Astrocyte (in vitro differentiated cells and primary cell): ENCODE measurements around the gene CCDC15. TPM values are rescaled to one million over a fixed set of nuclear protein-coding genes. Genes with fewer than 3 reads are reported as not detected.

ENCODE experiments used
- DNase-seq: peaks from one replicate; pipeline ENCODE4 v3.0.0-alpha.2; 2010; ENCODE audit warnings: low read depth
- FAIRE-seq: peaks from 2 replicates; lab custom pipeline; 2011; peaks lifted over from hg19 to GRCh38; lab: Jason Lieb, UNC
- H2AFZ ChIP-seq: 2 replicates; pipeline ENCODE4 v1.6.0; 2012; ENCODE audit warnings: low read depth, low read length, inconsistent platforms
- H3K27ac ChIP-seq: 2 replicates; pipeline ENCODE4 v1.5.1; 2011; ENCODE audit warnings: low read depth, low read length, inconsistent platforms
- H3K27me3 ChIP-seq: 2 replicates; pipeline ENCODE4 v1.6.0; 2011; ENCODE audit warnings: low read length, inconsistent platforms; ENCODE audit not compliant: insufficient read depth
- H3K36me3 ChIP-seq: 2 replicates; pipeline ENCODE4 v1.5.1; 2011; ENCODE audit warnings: low read length, inconsistent platforms; ENCODE audit not compliant: insufficient read depth
- H3K4me1 ChIP-seq: 2 replicates; pipeline ENCODE4 v1.5.1; 2011; ENCODE audit warnings: low read length, inconsistent platforms; ENCODE audit not compliant: insufficient read depth
- H3K4me2 ChIP-seq: 2 replicates; pipeline ENCODE4 v1.6.0; 2012; ENCODE audit warnings: low read length, inconsistent platforms
- H3K4me3 ChIP-seq: 2 replicates; pipeline ENCODE4 v1.5.1; 2011; ENCODE audit warnings: low read depth, mild to moderate bottlenecking, low read length, inconsistent platforms; ENCODE audit not compliant: insufficient read depth
- H3K79me2 ChIP-seq: 2 replicates; pipeline ENCODE4 v1.6.0; 2012; ENCODE audit warnings: mild to moderate bottlenecking, low read length, inconsistent platforms; ENCODE audit not compliant: insufficient read depth
- H3K9ac ChIP-seq: 2 replicates; pipeline ENCODE4 v1.6.0; 2012; ENCODE audit warnings: mild to moderate bottlenecking, low read length, inconsistent platforms
- H3K9me3 ChIP-seq: 2 replicates; pipeline ENCODE4 v1.5.1; 2012; ENCODE audit warnings: low read depth, mild to moderate bottlenecking, low read length, inconsistent platforms; ENCODE audit not compliant: insufficient read depth
- H4K20me1 ChIP-seq: 2 replicates; pipeline ENCODE4 v1.6.0; 2012; ENCODE audit warnings: low read length, inconsistent platforms; ENCODE audit not compliant: insufficient read depth
- H3K27ac Mint-ChIP-seq: one replicate; pipeline ENCODE4 v1.8.0; 2021; ENCODE audit warnings: mild to moderate bottlenecking, mixed read lengths; ENCODE audit not compliant: unreplicated experiment
- H3K27me3 Mint-ChIP-seq: one replicate; pipeline ENCODE4 v1.8.0; 2021; ENCODE audit warnings: low read depth, mixed read lengths; ENCODE audit not compliant: unreplicated experiment
- H3K36me3 Mint-ChIP-seq: one replicate; pipeline ENCODE4 v1.8.0; 2021; ENCODE audit warnings: low read depth, mixed read lengths; ENCODE audit not compliant: unreplicated experiment
- H3K4me1 Mint-ChIP-seq: one replicate; pipeline ENCODE4 v1.8.0; 2021; ENCODE audit warnings: low read depth, mixed read lengths; ENCODE audit not compliant: unreplicated experiment
- H3K4me3 Mint-ChIP-seq: one replicate; pipeline ENCODE4 v1.8.0; 2021; ENCODE audit warnings: mild to moderate bottlenecking, moderate library complexity, mixed read lengths; ENCODE audit not compliant: unreplicated experiment
- H3K9me3 Mint-ChIP-seq: one replicate; pipeline ENCODE4 v1.8.0; 2021; ENCODE audit warnings: mild to moderate bottlenecking, mixed read lengths; ENCODE audit not compliant: unreplicated experiment
- CTCF ChIP-seq: IDR thresholded peaks from 2 replicates; pipeline ENCODE4 v1.5.1; 2011; ENCODE audit warnings: low read depth, mild to moderate bottlenecking, inconsistent platforms, low read length, moderate library complexity; ENCODE audit not compliant: insufficient read depth
- EZH2 ChIP-seq: IDR thresholded peaks from 2 replicates; pipeline ENCODE4 v1.6.1; 2012; ENCODE audit warnings: mild to moderate bottlenecking, low read length, inconsistent platforms; ENCODE audit not compliant: insufficient read depth
- total RNA-seq: library from RNA; stranded (reverse); gene quantifications from 2 replicates; pipeline ENCODE4 v1.2.1, GENCODE V29; 2021

CCDC15 gene
- total RNA-seq, 1 donor from 2014 or later, result 0.75 TPM

GRCh38 chr11:124916370-124916710, 37.7 kb upstream of the CCDC15 start:
- no peak for DNase-seq
- Histone ChIP-seq H3K27me3 (no peaks in the 10 kb centered on the region), H3K4me1 (peaks cover 8% of the 10 kb centered on the region), H3K4me3 (no peak overlapping the region), H3K4me2 (no peak overlapping the region), H3K79me2 (no peaks in the 10 kb centered on the region), H2AFZ (no peak overlapping the region), H3K27ac (no peak overlapping the region), H3K36me3 (no peaks in the 10 kb centered on the region), H3K9me3 (no peaks in the 10 kb centered on the region), H4K20me1 (no peaks in the 10 kb centered on the region), H3K9ac (no peak overlapping the region)
- Mint-ChIP-seq H3K4me3 (no peak overlapping the region), H3K36me3 (no peaks in the 10 kb centered on the region), H3K4me1 (peaks cover 13% of the 10 kb centered on the region), H3K27ac (no peak overlapping the region), H3K9me3 (peaks cover 12% of the 10 kb centered on the region), H3K27me3 (peaks cover 3% of the 10 kb centered on the region)
- FAIRE-seq, result no peak
- TF ChIP-seq EZH2 (no peak), CTCF (no peak)

- H3K4me1 ChIP-seq, result peaks cover 8% of the 10 kb centered on the region
- H3K27me3 ChIP-seq, result no peaks in the 10 kb centered on the region
- no peaks in the 10 kb centered on the region for H4K20me1 ChIP-seq
- Mint-ChIP-seq H3K4me1 (peaks cover 13% of the 10 kb centered on the region), H3K27me3 (peaks cover 3% of the 10 kb centered on the region), H3K27ac (peak overlapping the region; percentile 89), H3K9me3 (peaks cover 4% of the 10 kb centered on the region), H3K4me3 (no peak overlapping the region), H3K36me3 (no peaks in the 10 kb centered on the region)
- H3K9ac ChIP-seq, result no peak overlapping the region
- DNase-seq (no peak), FAIRE-seq (no peak)
- H3K9me3 ChIP-seq, result no peaks in the 10 kb centered on the region
- no peak overlapping the region for H3K27ac ChIP-seq
- no peaks in the 10 kb centered on the region for H3K36me3 ChIP-seq
- H3K79me2 ChIP-seq, result no peaks in the 10 kb centered on the region
- TF ChIP-seq EZH2, result no peak
- TF ChIP-seq CTCF, result no peak
- H3K4me3 ChIP-seq, result no peak overlapping the region
- no peak overlapping the region for H3K4me2 ChIP-seq
- no peak overlapping the region for H2AFZ ChIP-seq
Measured at GRCh38 chr11:124917115-124917637, 36.8 kb upstream of the CCDC15 start.

- H3K27me3 Mint-ChIP-seq, result peaks cover 12% of the 10 kb centered on the region
- DNase-seq, result no peak
- no peak within 1 kb of the TSS for H3K27ac ChIP-seq
- no peaks in the 10 kb centered on the region for H3K27me3 ChIP-seq
- no peak for FAIRE-seq
- H3K36me3 Mint-ChIP-seq, result no peaks in the 10 kb centered on the region
- no peaks in the 10 kb centered on the region for H3K9me3 ChIP-seq
- H3K9ac ChIP-seq, result no peak within 1 kb of the TSS
- no peak within 1 kb of the TSS for H3K4me3 Mint-ChIP-seq
- TF ChIP-seq CTCF (no peak), EZH2 (no peak)
- H4K20me1 ChIP-seq, result no peaks in the 10 kb centered on the region
- H3K27ac Mint-ChIP-seq, result no peak within 1 kb of the TSS
- peaks cover 8% of the 10 kb centered on the region for H3K4me1 ChIP-seq
- no peaks in the 10 kb centered on the region for H3K79me2 ChIP-seq
- peaks cover 6% of the 10 kb centered on the region for H3K9me3 Mint-ChIP-seq
- H3K4me3 ChIP-seq, result no peak within 1 kb of the TSS
- H2AFZ ChIP-seq, result peak within 1 kb of the TSS; percentile 9
- H3K36me3 ChIP-seq, result no peaks in the 10 kb centered on the region
- H3K4me2 ChIP-seq, result no peak within 1 kb of the TSS
- H3K4me1 Mint-ChIP-seq, result peaks cover 15% of the 10 kb centered on the region
Measured at GRCh38 chr11:124918950-124919349, 35.1 kb upstream of the CCDC15 start, which contains the start of gene HEPN1. HEPN1 (plus strand) TSS chr11:124919250.
